K562 (cell line): ENCODE data around the gene SERP1. TPM values are rescaled to one million over a fixed set of nuclear protein-coding genes. Genes with fewer than 3 reads are reported as not detected.

Experiments used
- ATAC-seq: fragments of 200-7000 bp; cut with Tn5 transposase; 3 replicates; pipeline ENCODE4 v1.9.1; 2020; ENCODE audit warnings: moderate library complexity
- BruUV-seq: library from RNA; stranded (reverse); fragments of 400-500 nt; replicated peaks from 2 replicates; lab custom pipeline; 2021; lab: Mats Ljungman, UMichigan
- CTCF ChIA-PET: fragments of 300-600 bp; formaldehyde crosslinking; extraction: SDS; loops from one replicate; lab custom pipeline; 2021; ENCODE audit warnings: low intra/inter-chr PET ratio; lab: Yijun Ruan, JAX
- POLR2A ChIA-PET: fragments of 300-600, 350-650 bp; sonication (Branson Sonifier 250); formaldehyde crosslinking; extraction: SDS; loops from one replicate; lab custom pipeline; 2021; ENCODE audit warnings: antibody characterized with exemption, inconsistent platforms; lab: Yijun Ruan, JAX
- DNase-seq, 4 experiments: peaks; one replicate each; pipeline versions ENCODE4 v3.0.0 to v3.0.0-alpha.2; 2011 to 2018; ENCODE audit warnings: low spot score in 3 of 4, mixed read lengths in 3 of 4; ENCODE audit errors: extremely low read depth in 1 of 4
- FAIRE-seq: peaks from 2 replicates; lab custom pipeline; 2011; peaks lifted over from hg19 to GRCh38; lab: Jason Lieb, UNC
- H2AFZ ChIP-seq: 2 replicates; pipeline ENCODE4 v1.6.0; 2011; ENCODE audit warnings: low read depth, low read length, control low read depth, inconsistent platforms
- H3K27ac ChIP-seq: fragments of 200-600 bp; 3 replicates; pipeline ENCODE4 v1.8.0; 2011; ENCODE audit warnings: low read depth, mild to moderate bottlenecking, control low read depth, inconsistent platforms, low read length, moderate library complexity, mixed read lengths; ENCODE audit errors: extremely low read depth
- H3K27me3 ChIP-seq, 2 experiments: fragments of 300-600 bp in 1 of 2; 2 replicates in 1 of 2; 3 replicates in 1 of 2; pipeline versions ENCODE4 v1.6.0 to v1.8.0; 2011; ENCODE audit warnings: inconsistent platforms in 2 of 2, low read length in 2 of 2, mild to moderate bottlenecking in 1 of 2, mixed read lengths in 1 of 2, moderate library complexity in 1 of 2; ENCODE audit not compliant: control insufficient read depth in 2 of 2, insufficient read depth in 2 of 2
- H3K36me3 ChIP-seq: fragments of 300-600 bp; 3 replicates; pipeline ENCODE4 v1.8.0; 2011; ENCODE audit warnings: mild to moderate bottlenecking, low read length, inconsistent platforms; ENCODE audit not compliant: control insufficient read depth, insufficient read depth
- H3K4me1 ChIP-seq, 2 experiments: fragments of 200-600 bp in 1 of 2; replicated peaks in 1 of 2; 2 replicates in 1 of 2; 3 replicates in 1 of 2; pipeline versions ENCODE4 v1.5.1 to v1.8.0; 2011; ENCODE audit warnings: inconsistent platforms in 2 of 2, low read length in 2 of 2, mild to moderate bottlenecking in 1 of 2, mixed read lengths in 1 of 2, moderate library complexity in 1 of 2; ENCODE audit not compliant: control insufficient read depth in 2 of 2, insufficient read depth in 2 of 2
- H3K4me2 ChIP-seq: 2 replicates; pipeline ENCODE4 v1.6.1; 2011; ENCODE audit warnings: low read length, control low read depth, inconsistent platforms, mixed read lengths; ENCODE audit not compliant: insufficient read depth
- H3K4me3 ChIP-seq: fragments of 200-600 bp; sonication (generic), shearing (Covaris generic); 2 replicates; pipeline ENCODE4 v1.5.1; 2016; ENCODE audit warnings: control low read depth, inconsistent platforms
- H3K79me2 ChIP-seq: fragments of 200-600 bp; 3 replicates; pipeline ENCODE4 v1.8.0; 2011; ENCODE audit warnings: low read length, inconsistent platforms; ENCODE audit not compliant: control insufficient read depth, insufficient read depth
- H3K9ac ChIP-seq, 2 experiments: 2 replicates each; pipeline versions ENCODE4 v1.6.0 to v1.6.1; 2011; ENCODE audit warnings: low read depth in 2 of 2, low read length in 2 of 2, control low read depth in 1 of 2, inconsistent platforms in 1 of 2, mild to moderate bottlenecking in 1 of 2, mixed read lengths in 1 of 2; ENCODE audit not compliant: insufficient read depth in 1 of 2
- H3K9me1 ChIP-seq: one replicate; pipeline ENCODE4 v1.6.0; 2011; ENCODE audit warnings: inconsistent platforms, mild to moderate bottlenecking, low read length, moderate library complexity; ENCODE audit not compliant: control insufficient read depth, insufficient read depth
- H3K9me3 ChIP-seq: replicated peaks from 2 replicates; pipeline ENCODE4 v1.5.1; 2011; ENCODE audit warnings: low read depth, low read length, inconsistent platforms; ENCODE audit not compliant: control insufficient read depth, insufficient read depth
- H4K20me1 ChIP-seq: replicated peaks from 2 replicates; pipeline ENCODE4 v1.6.1; 2011; ENCODE audit warnings: low read length, inconsistent platforms, mixed read lengths; ENCODE audit not compliant: control insufficient read depth, insufficient read depth
- E2F3 ChIP-seq: fragments of 250-450 bp; sonication (Bioruptor Pico); IDR thresholded peaks from 2 replicates; pipeline ENCODE4 v1.4.0; 2020; ENCODE audit warnings: mild to moderate bottlenecking
- GMEB1 ChIP-seq: fragments of 250-450 bp; sonication (Bioruptor Pico); IDR thresholded peaks from 2 replicates; pipeline ENCODE4 v1.4.0; 2020; ENCODE audit warnings: mild to moderate bottlenecking
- HMGXB4 ChIP-seq: sonication (generic); formaldehyde crosslinking; IDR thresholded peaks from 2 replicates; pipeline ENCODE4 v1.8.1; 2023; ENCODE audit warnings: mild to moderate bottlenecking, missing genetic modification reagents
- NEUROD1 ChIP-seq: fragments of 150-350 bp; IDR thresholded peaks from 2 replicates; pipeline ENCODE4 v1.6.1; 2014; ENCODE audit warnings: borderline replicate concordance, low read length, low read depth; ENCODE audit not compliant: partially characterized antibody
- RBBP5 ChIP-seq: fragments of 200-600 bp; sonication (generic); IDR thresholded peaks from 2 replicates; pipeline ENCODE4 v1.6.1; 2012; ENCODE audit warnings: borderline replicate concordance, mild to moderate bottlenecking, low read length, control low read depth, inconsistent platforms; ENCODE audit not compliant: insufficient read depth, poor library complexity, severe bottlenecking
- RBM34 ChIP-seq: fragments of 200-400 bp; formaldehyde crosslinking; IDR thresholded peaks from 2 replicates; pipeline ENCODE4 v1.6.1; 2018; ENCODE audit warnings: low read length, borderline replicate concordance; ENCODE audit not compliant: insufficient read depth
- ZKSCAN8 ChIP-seq: fragments of 200-800 bp; sonication (Bioruptor generic); IDR thresholded peaks from 2 replicates; pipeline ENCODE4 v1.6.1; 2016; ENCODE audit warnings: missing genetic modification characterization, missing compliant biosample characterization
- ZNF584 ChIP-seq: fragments of 200-800 bp; sonication (Bioruptor generic); IDR thresholded peaks from 2 replicates; pipeline ENCODE4 v1.6.1; 2016; ENCODE audit warnings: low read depth, mild to moderate bottlenecking, missing genetic modification characterization, missing compliant biosample characterization
- in situ Hi-C: fragments of 300-500 bp; cut with MboI; formaldehyde crosslinking; loops from 4 replicates; pipeline ENCODE4 v1.15.0; 2018; ENCODE audit warnings: inconsistent platforms, mixed read lengths
- intact Hi-C: fragments of 100-400 bp; cut with micrococcal nuclease; formaldehyde crosslinking; loops from 2 replicates; pipeline ENCODE4 v1.14.2; 2022
- polyA plus RNA-seq, 8 experiments: library from polyadenylated mRNA; depleted of rRNA in 4 of 8; stranded (reverse) in 5 of 8; unstranded in 3 of 8; fragments of >200 nt; fragmentation: Nextera tagmentation in 2 of 8; fragmentation: Illumina TruSeq in 1 of 8; extraction: Ambion mirVana in 2 of 8; extraction: Trizol in 1 of 8; gene quantifications; 2 replicates each; pipeline versions ENCODE4 v1.2.1 to v1.2.3, GENCODE V29; 2011 to 2014; ENCODE audit warnings: inconsistent platforms in 1 of 8, missing spikeins in 1 of 8
- total RNA-seq, 7 experiments: library from RNA; depleted of rRNA in 6 of 7; stranded (reverse); fragments of >200 nt in 6 of 7; fragmentation: Illumina TruSeq in 2 of 7; extraction: Trizol in 2 of 7; gene quantifications; 2 replicates each; pipeline versions ENCODE4 v1.2.1 to v1.2.3, GENCODE V29; 2011 to 2021; ENCODE audit warnings: low replicate concordance in 1 of 7

SERP1 gene
- total and polyA plus RNA-seq, 9 of the 15 experiments (the other 6 are each of a cell fraction or from before 2014, with no cell fraction given) = 38.6 to 443 (median 121) TPM

- no peak for TF ChIP-seq NEUROD1
- no peak for TF ChIP-seq E2F3 (CRISPR knock-in tag)
Observed at GRCh38 chr3:150509780-150510179, 36.5 kb downstream of the SERP1 start (continued).

GRCh38 chr3:150508401-150508800 lies 37.9 kb downstream of the SERP1 start:
- H4K20me1 ChIP-seq = no peaks in the 10 kb centered on the region
- CTCF ChIA-PET = no interaction called here

More at GRCh38 chr3:150508401-150508800, 37.9 kb downstream of the SERP1 start:
- no peak overlapping the region for H3K4me2 ChIP-seq
- TF ChIP-seq ZNF584 (CRISPR knock-in tag) = no peak
- no peak for TF ChIP-seq GMEB1 (CRISPR knock-in tag)
- TF ChIP-seq RBM34 = no peak
- TF ChIP-seq RBBP5 = no peak
- no peak for TF ChIP-seq HMGXB4 (CRISPR knock-in tag)
- TF ChIP-seq ZKSCAN8 = no peak
- DNase-seq (no peak), ATAC-seq (no peak), FAIRE-seq (no peak)
- H3K27ac ChIP-seq = no peak overlapping the region
- no TSS peak for BruUV-seq
- H3K36me3 ChIP-seq = no peaks in the 10 kb centered on the region
- peaks cover 0 to 10% of the 10 kb centered on the region in 2 experiments; a peak in 1 of 5 replicates for H3K27me3 ChIP-seq
- intact Hi-C loops (no loop called here), in situ Hi-C loops (loop anchor here (5.0 to 25.0 kb wide), 3 partner anchors 281 to 629 kb away; partner anchors contain the start of gene PFN2)
- no peaks in the 10 kb centered on the region for H3K9me1 ChIP-seq
- H2AFZ ChIP-seq = no peak overlapping the region
- no peak overlapping the region for H3K9ac ChIP-seq
- no peaks in the 10 kb centered on the region for H3K9me3 ChIP-seq
- POLR2A ChIA-PET = interaction anchor here (0.6 kb wide), 1 partner anchor 293 kb away, joined by 4 read pairs; no protein-coding TSS in a partner anchor
- no peaks in the 10 kb centered on the region for H3K4me1 ChIP-seq
- H3K4me3 ChIP-seq = no peak overlapping the region
- H3K79me2 ChIP-seq = no peaks in the 10 kb centered on the region
